IPS DF 19.7 (cell line): ENCODE results near the gene USP11.

Experiments
- DNase-seq: peaks from one replicate; pipeline ENCODE4 v3.0.0-alpha.2; 2013; ENCODE audit warnings: low read depth, low spot score

USP11 gene

GRCh38 chrX:47232803-47233332 lies at the start of gene USP11:
Gene USP11 (plus strand): TSS chrX:47233009. CDS start chrX:47233044, 35 bp downstream.
- DNase-seq = no peak

- no peak for DNase-seq
Observed at GRCh38 chrX:47184486-47184885, 48.3 kb upstream of the USP11 start.

- no peak for DNase-seq
Observed at GRCh38 chrX:47185241-47185640, 47.6 kb upstream of the USP11 start.

- DNase-seq = no peak
Observed at GRCh38 chrX:47186096-47186740, 46.6 kb upstream of the USP11 start.

DNA sequence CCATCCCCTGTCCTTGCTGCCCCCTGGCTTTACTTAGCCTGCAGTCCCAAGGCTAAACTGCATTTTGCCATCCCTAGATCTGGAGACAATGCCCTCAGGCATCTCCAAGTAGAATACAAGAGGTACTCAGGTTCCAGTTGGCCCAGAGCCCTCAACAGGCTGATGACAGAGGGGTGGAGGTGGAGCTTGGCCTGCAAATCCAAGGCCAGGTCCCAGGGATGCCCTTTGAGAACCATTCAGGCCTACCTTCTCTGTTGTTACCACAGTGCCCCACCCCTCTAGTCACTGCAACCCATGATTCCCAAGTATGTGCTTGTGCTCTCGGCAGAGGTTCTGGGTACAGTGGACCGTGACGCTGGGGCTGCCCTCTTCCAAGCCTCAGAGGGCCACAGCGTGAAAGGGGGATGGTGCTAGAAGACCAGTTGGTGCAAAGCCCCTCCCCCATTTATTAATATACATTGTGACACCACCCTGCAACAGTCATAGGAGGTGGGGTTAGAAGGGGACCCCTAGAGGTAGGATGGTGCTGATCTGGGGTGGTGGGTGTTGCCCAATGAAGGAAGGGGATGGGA lies 45.6 kb upstream of the USP11 start:
- no peak for DNase-seq

GRCh38 chrX:47189906-47190305 lies 42.9 kb upstream of the USP11 start:
- DNase-seq = no peak

DNA sequence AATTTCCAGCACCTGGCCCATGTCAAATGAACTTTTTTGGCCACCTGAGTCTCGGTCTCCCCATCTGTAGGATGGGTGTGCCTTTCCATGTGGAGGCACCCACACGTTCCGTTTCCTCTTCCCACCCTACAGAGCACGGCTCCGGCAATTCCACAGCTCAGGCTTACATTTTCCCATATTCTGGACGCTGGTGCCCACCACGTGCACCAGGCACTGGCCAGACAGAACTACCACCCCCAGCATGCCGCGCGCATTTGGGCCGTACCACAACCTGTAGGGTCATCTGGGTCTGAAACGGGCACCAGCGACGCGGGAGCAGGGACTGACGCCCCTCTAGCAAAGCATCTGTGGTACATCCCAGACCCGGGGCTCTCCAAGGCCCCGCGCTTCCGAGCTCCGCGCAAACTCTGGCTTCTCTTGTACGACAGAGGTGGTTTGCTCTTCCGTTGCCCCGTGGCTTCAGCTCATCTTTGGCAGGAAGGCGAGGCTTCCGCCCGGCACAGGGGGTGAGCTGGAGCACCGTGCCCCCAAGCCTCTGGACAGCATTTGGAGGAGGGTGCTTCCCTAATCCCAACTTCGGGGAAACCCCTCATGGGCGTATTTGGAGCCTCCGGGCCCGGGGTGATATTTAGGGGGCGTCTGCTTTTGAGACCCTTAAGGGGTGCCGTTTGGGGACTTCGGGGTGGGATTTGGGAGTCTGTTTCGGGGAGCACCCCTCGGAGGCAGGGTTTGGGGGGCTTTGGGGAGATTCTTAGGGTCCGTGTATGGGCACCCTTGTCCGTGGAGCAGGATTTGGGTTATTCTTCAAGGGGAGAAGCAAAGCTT lies 42.2 kb upstream of the USP11 start:
- peak; percentile 71 for DNase-seq

- no peak for DNase-seq
Observed at GRCh38 chrX:47191331-47191730, 41.5 kb upstream of the USP11 start.

DNA sequence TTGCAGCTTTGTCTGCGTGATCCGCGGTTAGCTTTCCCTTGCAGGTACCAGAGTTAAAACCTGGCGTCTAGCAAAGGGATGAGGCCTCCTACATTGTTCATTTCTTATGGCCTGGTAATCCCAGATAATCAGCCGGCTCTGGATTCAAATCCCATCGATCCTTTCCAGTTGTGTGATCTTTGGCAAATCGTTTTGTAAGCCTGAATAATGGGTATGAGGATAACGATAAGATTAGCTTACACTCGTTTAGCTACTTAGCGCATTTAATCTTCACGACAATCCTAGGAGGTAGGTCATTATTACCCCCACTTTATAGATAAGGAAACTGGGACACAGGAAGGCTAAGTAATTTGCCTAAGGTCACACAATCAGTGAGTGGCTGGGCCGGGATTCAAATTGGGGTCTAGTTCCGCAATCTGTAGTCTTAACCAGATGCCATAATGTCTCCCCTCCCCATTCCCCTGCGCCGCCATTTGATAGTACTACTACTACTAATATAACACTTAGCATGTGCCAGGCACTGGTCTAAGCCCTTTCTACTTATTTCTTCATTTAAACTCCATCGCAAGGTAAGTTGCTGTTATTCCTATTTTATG lies 40.9 kb upstream of the USP11 start:
- DNase-seq = no peak

- DNase-seq = no peak
Observed at GRCh38 chrX:47193475-47194193, 39.2 kb upstream of the USP11 start, which contains the start of gene UBA1. Gene UBA1 (plus strand): TSS chrX:47193829. CDS start chrX:47198803, 4,974 bp downstream.

DNA sequence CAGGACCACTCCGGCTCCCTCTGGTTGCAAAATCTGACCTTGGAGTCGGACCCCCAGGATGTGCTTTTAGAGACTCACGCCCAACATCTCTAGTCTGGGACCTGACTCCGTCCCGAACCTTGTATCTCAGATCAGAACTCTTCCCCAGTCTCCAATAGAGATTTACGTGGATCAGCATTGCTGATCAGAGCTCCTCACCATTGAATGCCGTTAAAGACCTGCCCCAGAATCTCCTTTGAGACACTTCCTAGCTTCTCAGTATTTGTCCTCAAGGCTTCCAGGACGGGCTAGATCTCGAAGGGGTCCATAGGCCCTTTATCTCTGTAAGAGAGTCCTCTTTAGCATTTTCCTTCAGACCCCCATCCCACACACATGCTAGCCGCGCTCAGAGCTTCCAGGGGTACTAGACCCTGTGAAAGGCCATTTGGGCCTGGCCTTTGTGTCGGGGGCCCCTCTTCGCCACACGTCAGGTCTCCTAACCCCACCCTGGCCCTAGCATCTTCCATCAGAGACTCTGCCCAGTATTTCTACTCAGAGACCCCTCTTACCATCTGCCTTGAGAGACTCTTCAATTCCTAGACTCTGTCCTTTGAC lies 38.5 kb upstream of the USP11 start:
- DNase-seq = no peak

GRCh38 chrX:47196098-47196497 lies 36.7 kb upstream of the USP11 start:
- no peak for DNase-seq

- DNase-seq = no peak
Observed at GRCh38 chrX:47197526-47197925, 35.3 kb upstream of the USP11 start.

- no peak for DNase-seq
Observed at GRCh38 chrX:47198026-47198686, 34.7 kb upstream of the USP11 start.

DNA sequence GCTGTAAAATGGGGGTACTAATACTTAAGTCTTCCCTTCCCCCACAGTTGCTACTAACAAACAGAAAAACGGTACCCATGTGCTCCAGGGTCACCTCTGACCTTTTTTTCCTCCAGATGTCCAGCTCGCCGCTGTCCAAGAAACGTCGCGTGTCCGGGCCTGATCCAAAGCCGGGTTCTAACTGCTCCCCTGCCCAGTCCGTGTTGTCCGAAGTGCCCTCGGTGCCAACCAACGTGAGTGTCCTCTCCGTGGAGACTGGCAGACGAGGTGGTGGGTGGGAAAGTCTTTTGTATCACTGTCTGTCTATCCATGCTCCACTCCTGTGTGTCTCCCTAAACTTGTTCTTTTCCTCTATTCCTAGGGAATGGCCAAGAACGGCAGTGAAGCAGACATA lies 34.1 kb upstream of the USP11 start:
- no peak for DNase-seq

- no peak for DNase-seq
Observed at GRCh38 chrX:47199286-47199685, 33.5 kb upstream of the USP11 start.

GRCh38 chrX:47200385-47201150 lies 32.2 kb upstream of the USP11 start:
- DNase-seq = no peak

GRCh38 chrX:47201345-47201944 lies 31.4 kb upstream of the USP11 start:
- DNase-seq = no peak

DNA sequence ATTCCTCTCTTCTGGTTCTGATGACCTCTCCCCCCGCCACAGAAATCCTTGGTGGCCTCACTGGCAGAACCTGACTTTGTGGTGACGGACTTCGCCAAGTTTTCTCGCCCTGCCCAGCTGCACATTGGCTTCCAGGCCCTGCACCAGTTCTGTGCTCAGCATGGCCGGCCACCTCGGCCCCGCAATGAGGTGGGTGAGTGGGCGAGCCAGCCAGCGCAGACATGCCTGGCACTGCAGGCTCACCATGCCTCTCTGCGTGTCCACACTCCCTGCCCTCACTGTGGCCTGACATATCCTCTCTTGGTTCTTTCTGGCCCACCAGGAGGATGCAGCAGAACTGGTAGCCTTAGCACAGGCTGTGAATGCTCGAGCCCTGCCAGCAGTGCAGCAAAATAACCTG lies 30.5 kb upstream of the USP11 start:
- DNase-seq = no peak
